HEK293 (cell line): ENCODE results near the gene UBR4.
A peak's percentile ranks its signal among the peaks of the same experiment; 100 is the strongest.

Experiments used
- CTCF ChIA-PET: fragments of 350-600 bp; formaldehyde crosslinking; extraction: SDS; loops from one replicate; lab custom pipeline; 2021; ENCODE audit warnings: antibody characterized with exemption; lab: Yijun Ruan, JAX
- POLR2A ChIA-PET: fragments of 300-600 bp; formaldehyde crosslinking; extraction: SDS; loops from one replicate; lab custom pipeline; 2020; ENCODE audit warnings: antibody characterized with exemption, inconsistent platforms; lab: Yijun Ruan, JAX
- H3K27ac ChIP-seq: fragments of 200-500 bp; sonication (Bioruptor generic); 2 replicates; pipeline ENCODE4 v1.5.1; 2014; ENCODE audit warnings: low read depth, low read length, control low read depth, inconsistent platforms; ENCODE audit errors: extremely low read depth
- H3K36me3 ChIP-seq, 2 experiments: fragments of 200-500 bp in 1 of 2; sonication (Bioruptor generic) in 1 of 2; 1 replicate in 1 of 2; 2 replicates in 1 of 2; pipeline ENCODE4 v1.5.1; 2014 to 2017; ENCODE audit warnings: inconsistent platforms in 2 of 2, low read length in 2 of 2; ENCODE audit not compliant: control insufficient read depth in 2 of 2, insufficient read depth in 1 of 2
- H3K4me1 ChIP-seq: fragments of 200-500 bp; sonication (Bioruptor generic); 2 replicates; pipeline ENCODE4 v1.5.1; 2014; ENCODE audit warnings: mild to moderate bottlenecking, low read length, inconsistent platforms; ENCODE audit not compliant: control insufficient read depth, insufficient read depth
- H3K4me3 ChIP-seq: 2 replicates; pipeline ENCODE4 v1.5.1; 2011; ENCODE audit warnings: low read depth, mild to moderate bottlenecking, control low read depth, low read length, moderate library complexity
- H3K9me3 ChIP-seq: fragments of 200-500 bp; sonication (Bioruptor generic); 2 replicates; pipeline ENCODE4 v1.5.1; 2014; ENCODE audit warnings: low read depth, low read length, inconsistent platforms; ENCODE audit not compliant: control insufficient read depth, insufficient read depth
- BCL11B ChIP-seq: fragments of 450-650 bp; formaldehyde crosslinking; IDR thresholded peaks from 2 replicates; pipeline ENCODE4 v1.5.1; 2016; ENCODE audit warnings: low read depth, missing biosample characterization, missing genetic modification characterization
- GLI2 ChIP-seq: fragments of 450-650 bp; formaldehyde crosslinking; IDR thresholded peaks from 2 replicates; pipeline ENCODE4; 2017; ENCODE audit warnings: missing biosample characterization, missing genetic modification characterization, low read depth, borderline replicate concordance
- HOXC10 ChIP-seq: sonication (generic); formaldehyde crosslinking; IDR thresholded peaks from 2 replicates; pipeline ENCODE4 v1.8.1; 2023; ENCODE audit warnings: mild to moderate bottlenecking, missing genetic modification reagents
- MEIS1 ChIP-seq: sonication (generic); formaldehyde crosslinking; IDR thresholded peaks from 2 replicates; pipeline ENCODE4 v1.8.1; 2022; ENCODE audit warnings: missing genetic modification reagents, mild to moderate bottlenecking, borderline replicate concordance
- PBX3 ChIP-seq: sonication (generic); formaldehyde crosslinking; IDR thresholded peaks from 2 replicates; pipeline ENCODE4 v1.8.1; 2022; ENCODE audit warnings: mild to moderate bottlenecking, moderate library complexity, missing genetic modification reagents
- SCRT1 ChIP-seq: fragments of 450-650 bp; formaldehyde crosslinking; IDR thresholded peaks from 2 replicates; pipeline ENCODE4 v1.5.1; 2016; ENCODE audit warnings: missing biosample characterization, missing genetic modification characterization, borderline replicate concordance
- SP7 ChIP-seq: fragments of 450-650 bp; formaldehyde crosslinking; IDR thresholded peaks from 2 replicates; pipeline ENCODE4 v1.5.1; 2016; ENCODE audit warnings: missing biosample characterization, missing genetic modification characterization
- ZFP37 ChIP-seq: fragments of 450-650 bp; formaldehyde crosslinking; IDR thresholded peaks from 2 replicates; pipeline ENCODE4 v1.5.1; 2016; ENCODE audit warnings: missing biosample characterization, missing genetic modification characterization
- ZIC2 ChIP-seq: fragments of 450-650 bp; formaldehyde crosslinking; IDR thresholded peaks from 2 replicates; pipeline ENCODE4 v1.5.1; 2016; ENCODE audit warnings: missing biosample characterization, missing genetic modification characterization
- ZNF184 ChIP-seq: fragments of 450-650 bp; IDR thresholded peaks from 2 replicates; pipeline ENCODE4 v1.5.1; 2018; ENCODE audit warnings: missing biosample characterization, mild to moderate bottlenecking, missing genetic modification characterization
- ZNF19 ChIP-seq: fragments of 450-650 bp; formaldehyde crosslinking; IDR thresholded peaks from 2 replicates; pipeline ENCODE4; 2016; ENCODE audit warnings: missing biosample characterization, missing genetic modification characterization, low read depth
- ZNF274 ChIP-seq, 2 experiments: fragments of 200-500 bp in 1 of 2; fragments of 450-650 bp in 1 of 2; sonication (Bioruptor generic) in 1 of 2; formaldehyde crosslinking in 1 of 2; IDR thresholded peaks; 2 replicates each; pipeline versions ENCODE4 v1.5.1 to v1.6.1; 2014 to 2016; ENCODE audit warnings: borderline replicate concordance in 1 of 2, inconsistent platforms in 1 of 2, low read length in 1 of 2, missing biosample characterization in 1 of 2, missing genetic modification characterization in 1 of 2
- ZNF362 ChIP-seq: fragments of 450-650 bp; formaldehyde crosslinking; IDR thresholded peaks from 2 replicates; pipeline ENCODE4 v1.5.1; 2016; ENCODE audit warnings: missing biosample characterization, missing genetic modification characterization
- ZNF404 ChIP-seq: fragments of 450-650 bp; formaldehyde crosslinking; IDR thresholded peaks from 2 replicates; pipeline ENCODE4 v1.5.1; 2017; ENCODE audit warnings: missing biosample characterization, missing genetic modification characterization
- ZNF416 ChIP-seq: fragments of 450-650 bp; formaldehyde crosslinking; IDR thresholded peaks from 2 replicates; pipeline ENCODE4 v1.5.1; 2016; ENCODE audit warnings: missing biosample characterization, missing genetic modification characterization
- ZNF433 ChIP-seq: fragments of 450-650 bp; formaldehyde crosslinking; IDR thresholded peaks from 2 replicates; pipeline ENCODE4 v1.5.1; 2016; ENCODE audit warnings: missing biosample characterization, missing genetic modification characterization, low read depth
- ZNF558 ChIP-seq: fragments of 450-650 bp; formaldehyde crosslinking; IDR thresholded peaks from 2 replicates; pipeline ENCODE4 v1.5.1; 2016; ENCODE audit warnings: missing biosample characterization, missing genetic modification characterization
- ZNF585B ChIP-seq: fragments of 450-650 bp; formaldehyde crosslinking; IDR thresholded peaks from 2 replicates; pipeline ENCODE4 v1.5.1; 2016; ENCODE audit warnings: missing biosample characterization, missing genetic modification characterization
- ZNF600 ChIP-seq: fragments of 450-650 bp; formaldehyde crosslinking; IDR thresholded peaks from 2 replicates; pipeline ENCODE4 v1.5.1; 2016; ENCODE audit warnings: missing biosample characterization, missing genetic modification characterization
- ZNF621 ChIP-seq: fragments of 450-650 bp; formaldehyde crosslinking; IDR thresholded peaks from 2 replicates; pipeline ENCODE4 v1.5.1; 2017; ENCODE audit warnings: missing biosample characterization, missing genetic modification characterization
- ZNF629 ChIP-seq: fragments of 450-650 bp; formaldehyde crosslinking; IDR thresholded peaks from 2 replicates; pipeline ENCODE4 v1.5.1; 2017; ENCODE audit warnings: missing biosample characterization, missing genetic modification characterization
- ZNF776 ChIP-seq: fragments of 450-650 bp; formaldehyde crosslinking; IDR thresholded peaks from 2 replicates; pipeline ENCODE4 v1.5.0; 2017; ENCODE audit warnings: missing biosample characterization, missing genetic modification characterization, borderline replicate concordance
- TF ChIP-seq, protein P1 (sequence below): fragments of 450-650 bp; formaldehyde crosslinking; IDR thresholded peaks from 2 replicates; pipeline ENCODE4 v1.5.1; 2016; ENCODE audit warnings: missing biosample characterization, missing genetic modification characterization
- TF ChIP-seq, protein P2 (sequence below): fragments of 450-650 bp; formaldehyde crosslinking; IDR thresholded peaks from 2 replicates; pipeline ENCODE4 v1.5.1; 2016; ENCODE audit warnings: missing biosample characterization, missing genetic modification characterization

Gene UBR4

GRCh38 chr1:19202396-19202795, 7.7 kb downstream of the UBR4 start:
- POLR2A ChIA-PET = interaction anchor here (0.6 to 0.7 kb wide), 2 partner anchors 59 to 265 kb away, joined by 3 read pairs; no protein-coding TSS in a partner anchor
- TF ChIP-seq BCL11B (no peak), ZNF585B (tag by site-specific recombination) (no peak), ZNF404 (no peak), ZIC2 (no peak), SP7 (tag by site-specific recombination) (no peak), MEIS1 (CRISPR knock-in tag) (no peak)

GRCh38 chr1:19199969-19200604, 10.0 kb downstream of the UBR4 start:
- ChIA-PET POLR2A (no interaction called here), CTCF (interaction anchor here (1.1 to 1.4 kb wide), 2 partner anchors 87 to 288 kb away, joined by 3 to 4 read pairs; no protein-coding TSS in a partner anchor)
- Histone ChIP-seq H3K4me3 (no peak overlapping the region), H3K4me1 (peaks cover 3% of the 10 kb centered on the region), H3K9me3 (no peaks in the 10 kb centered on the region), H3K36me3 (peaks cover 37 to 77% of the 10 kb centered on the region in 2 experiments), H3K27ac (no peak overlapping the region)
- TF ChIP-seq, protein P1, sequence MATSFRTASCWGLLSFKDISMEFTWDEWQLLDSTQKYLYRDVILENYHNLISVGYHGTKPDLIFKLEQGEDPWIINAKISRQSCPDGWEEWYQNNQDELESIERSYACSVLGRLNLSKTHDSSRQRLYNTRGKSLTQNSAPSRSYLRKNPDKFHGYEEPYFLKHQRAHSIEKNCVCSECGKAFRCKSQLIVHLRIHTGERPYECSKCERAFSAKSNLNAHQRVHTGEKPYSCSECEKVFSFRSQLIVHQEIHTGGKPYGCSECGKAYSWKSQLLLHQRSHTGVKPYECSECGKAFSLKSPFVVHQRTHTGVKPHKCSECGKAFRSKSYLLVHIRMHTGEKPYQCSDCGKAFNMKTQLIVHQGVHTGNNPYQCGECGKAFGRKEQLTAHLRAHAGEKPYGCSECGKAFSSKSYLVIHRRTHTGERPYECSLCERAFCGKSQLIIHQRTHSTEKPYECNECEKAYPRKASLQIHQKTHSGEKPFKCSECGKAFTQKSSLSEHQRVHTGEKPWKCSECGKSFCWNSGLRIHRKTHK (tag by site-specific recombination) = no peak
- no peak for TF ChIP-seq ZNF184
- no peak for TF ChIP-seq PBX3 (CRISPR knock-in tag)
- TF ChIP-seq ZNF558 (tag by site-specific recombination) = no peak
- 0 out of 2 replicates have a peak, but pooled peaks have one; percentile 23 for TF ChIP-seq ZNF362

More at GRCh38 chr1:19202396-19202795, 7.7 kb downstream of the UBR4 start:
- H3K9me3 ChIP-seq = no peaks in the 10 kb centered on the region
- no peak overlapping the region for H3K4me3 ChIP-seq
- CTCF ChIA-PET = interaction anchor here (1.1 kb wide), 1 partner anchor 39 kb away, joined by 3 read pairs; no protein-coding TSS in a partner anchor
- peaks cover 3% of the 10 kb centered on the region for H3K4me1 ChIP-seq
- peaks cover 25 to 55% of the 10 kb centered on the region in 2 experiments for H3K36me3 ChIP-seq
- no peak overlapping the region for H3K27ac ChIP-seq

- Histone ChIP-seq H3K27ac (no peak overlapping the region), H3K4me3 (no peak overlapping the region), H3K9me3 (no peaks in the 10 kb centered on the region), H3K4me1 (peaks cover 3% of the 10 kb centered on the region), H3K36me3 (peaks cover 42 to 71% of the 10 kb centered on the region in 2 experiments)
- ChIA-PET CTCF (interaction anchor here (0.6 to 1.4 kb wide), 4 partner anchors 33 to 287 kb away, joined by 3 to 4 read pairs (median 4); no protein-coding TSS in a partner anchor), POLR2A (no interaction called here)
- no peak for TF ChIP-seq ZFP37 (tag by site-specific recombination)
- no peak for TF ChIP-seq ZNF629
- TF ChIP-seq HOXC10 = no peak
- TF ChIP-seq, protein P2, sequence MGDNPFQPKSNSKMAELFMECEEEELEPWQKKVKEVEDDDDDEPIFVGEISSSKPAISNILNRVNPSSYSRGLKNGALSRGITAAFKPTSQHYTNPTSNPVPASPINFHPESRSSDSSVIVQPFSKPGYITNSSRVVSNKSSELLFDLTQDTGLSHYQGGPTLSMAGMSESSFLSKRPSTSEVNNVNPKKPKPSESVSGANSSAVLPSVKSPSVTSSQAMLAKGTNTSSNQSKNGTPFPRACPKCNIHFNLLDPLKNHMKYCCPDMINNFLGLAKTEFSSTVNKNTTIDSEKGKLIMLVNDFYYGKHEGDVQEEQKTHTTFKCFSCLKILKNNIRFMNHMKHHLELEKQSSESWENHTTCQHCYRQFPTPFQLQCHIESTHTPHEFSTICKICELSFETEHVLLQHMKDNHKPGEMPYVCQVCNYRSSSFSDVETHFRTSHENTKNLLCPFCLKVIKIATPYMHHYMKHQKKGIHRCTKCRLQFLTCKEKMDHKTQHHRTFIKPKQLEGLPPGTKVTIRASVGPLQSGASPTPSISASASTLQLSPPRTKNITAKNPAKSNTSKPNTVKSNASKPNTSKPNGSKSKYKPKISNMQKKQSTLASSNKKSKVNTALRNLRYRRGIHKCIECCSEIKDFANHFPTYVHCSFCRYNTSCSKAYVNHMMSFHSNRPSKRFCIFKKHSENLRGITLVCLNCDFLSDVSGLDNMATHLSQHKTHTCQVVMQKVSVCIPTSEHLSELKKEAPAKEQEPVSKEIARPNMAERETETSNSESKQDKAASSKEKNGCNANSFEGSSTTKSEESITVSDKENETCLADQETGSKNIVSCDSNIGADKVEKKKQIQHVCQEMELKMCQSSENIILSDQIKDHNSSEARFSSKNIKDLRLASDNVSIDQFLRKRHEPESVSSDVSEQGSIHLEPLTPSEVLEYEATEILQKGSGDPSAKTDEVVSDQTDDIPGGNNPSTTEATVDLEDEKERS (tag by site-specific recombination) = no peak
- no peak for TF ChIP-seq ZNF621
- TF ChIP-seq ZNF274 (IDR thresholded peaks at IDR 0.05; ENCODE audit: low read length) = no peak
- TF ChIP-seq ZNF274 (tag by site-specific recombination; IDR thresholded peaks at IDR 0.05; ENCODE audit: borderline replicate concordance) = no peak
- no peak for TF ChIP-seq ZNF433 (tag by site-specific recombination)
- no peak for TF ChIP-seq SP7 (tag by site-specific recombination)
- no peak for TF ChIP-seq ZNF600 (tag by site-specific recombination)
- no peak for TF ChIP-seq ZNF776
- no peak for TF ChIP-seq GLI2
- no peak for TF ChIP-seq ZNF416 (tag by site-specific recombination)
- TF ChIP-seq SCRT1 (tag by site-specific recombination) = no peak
- TF ChIP-seq ZNF19 (tag by site-specific recombination) = no peak
Measured at GRCh38 chr1:19199329-19199968, 10.6 kb downstream of the UBR4 start.
